GM12878 (cell line): ENCODE measurements around the gene ANKFY1. TPM values are rescaled to one million over a fixed set of nuclear protein-coding genes. Genes with fewer than 3 reads are reported as not detected.

Source experiments
- ASH2L ChIP-seq: fragments of 300-600, 200-600 bp; sonication (generic); IDR thresholded peaks from 2 replicates; pipeline ENCODE4 v1.6.1; 2017; ENCODE audit warnings: low read depth, mild to moderate bottlenecking, borderline replicate concordance
- BCL11A ChIP-seq: IDR thresholded peaks from 2 replicates; pipeline ENCODE4 v1.6.1; 2011; ENCODE audit warnings: low read depth, low read length
- BRCA1 ChIP-seq: IDR thresholded peaks from 2 replicates; pipeline ENCODE4 v1.6.1; 2011; ENCODE audit warnings: low read depth, low read length, improper control_type of control experiment
- GATAD2B ChIP-seq: fragments of 450-650 bp; conservative IDR thresholded peaks from 2 replicates; pipeline ENCODE4 v1.6.1; 2017; ENCODE audit warnings: low read depth, mild to moderate bottlenecking, moderate library complexity
- HCFC1 ChIP-seq: fragments of 150-350 bp; IDR thresholded peaks from 2 replicates; pipeline ENCODE4 v1.6.1; 2014; ENCODE audit warnings: low read length
- IRF3 ChIP-seq: fragments of 450-650 bp; IDR thresholded peaks from 2 replicates; pipeline ENCODE4 v1.6.1; 2014; ENCODE audit warnings: mild to moderate bottlenecking
- MXI1 ChIP-seq: fragments of 150-350 bp; IDR thresholded peaks from 2 replicates; pipeline ENCODE4 v1.6.1; 2011; ENCODE audit warnings: low read depth, mild to moderate bottlenecking, inconsistent platforms, low read length, improper control_type of control experiment
- NKRF ChIP-seq: fragments of 450-650 bp; conservative IDR thresholded peaks from 2 replicates; pipeline ENCODE4 v1.6.1; 2017; ENCODE audit warnings: mild to moderate bottlenecking, moderate library complexity
- POLR2AphosphoS2 ChIP-seq: IDR thresholded peaks from 2 replicates; pipeline ENCODE4 v1.6.1; 2011; ENCODE audit warnings: low read depth, mild to moderate bottlenecking, low read length, improper control_type of control experiment, moderate library complexity
- RELA ChIP-seq: fragments of 450-650 bp; IDR thresholded peaks from 2 replicates; pipeline ENCODE4 v1.8.0; 2014; ENCODE audit warnings: borderline replicate concordance; ENCODE audit not compliant: partially characterized antibody
- RELB ChIP-seq: fragments of 450-650 bp; IDR thresholded peaks from 2 replicates; pipeline ENCODE4 v1.6.1; 2017; ENCODE audit warnings: low read depth, mild to moderate bottlenecking, moderate library complexity
- RFX5 ChIP-seq: IDR thresholded peaks from 2 replicates; pipeline ENCODE4 v1.6.1; 2011; ENCODE audit warnings: low read depth, low read length, improper control_type of control experiment
- RUNX3 ChIP-seq: IDR thresholded peaks from 2 replicates; pipeline ENCODE4 v1.6.1; 2012; ENCODE audit warnings: low read length, inconsistent platforms
- SMAD1 ChIP-seq: fragments of 450-650 bp; IDR thresholded peaks from 2 replicates; pipeline ENCODE4 v1.6.1; 2018; ENCODE audit warnings: mild to moderate bottlenecking, low read depth; ENCODE audit not compliant: partially characterized antibody
- SMAD5 ChIP-seq: IDR thresholded peaks from 2 replicates; pipeline ENCODE4 v1.6.1; 2016; ENCODE audit warnings: antibody characterized with exemption, low read depth
- YBX1 ChIP-seq: fragments of 450-650 bp; IDR thresholded peaks from 2 replicates; pipeline ENCODE4 v1.6.1; 2016; ENCODE audit warnings: antibody characterized with exemption
- YY1 ChIP-seq: IDR thresholded peaks from 2 replicates; pipeline ENCODE4 v1.6.1; 2011; ENCODE audit warnings: low read depth, mild to moderate bottlenecking, low read length
- ZNF207 ChIP-seq: fragments of 450-650 bp; IDR thresholded peaks from 2 replicates; pipeline ENCODE4 v1.6.1; 2014; ENCODE audit warnings: antibody characterized with exemption, mild to moderate bottlenecking, borderline replicate concordance
- ZNF687 ChIP-seq: fragments of 450-650 bp; IDR thresholded peaks from 2 replicates; pipeline ENCODE4 v1.6.1; 2017; ENCODE audit warnings: mild to moderate bottlenecking, moderate library complexity
- ZSCAN29 ChIP-seq: fragments of 450-650 bp; IDR thresholded peaks from 2 replicates; pipeline ENCODE4 v1.6.1; 2017; ENCODE audit warnings: mild to moderate bottlenecking, moderate library complexity
- polyA plus RNA-seq, 11 experiments: library from polyadenylated mRNA; depleted of rRNA in 4 of 11; unstranded in 6 of 11; stranded (reverse) in 5 of 11; fragments of >200 nt; fragmentation: Nextera tagmentation in 4 of 11; fragmentation: Illumina TruSeq in 1 of 11; extraction: Ambion mirVana in 4 of 11; extraction: Trizol in 1 of 11; gene quantifications; 1 replicate in 1 of 11; 2 replicates in 10 of 11; pipeline versions ENCODE4 v1.2.1 to v1.2.3, GENCODE V29; 2011 to 2016; ENCODE audit warnings: inconsistent platforms in 2 of 11, missing spikeins in 2 of 11, low read depth in 1 of 11
- total RNA-seq, 4 experiments: library from RNA; depleted of rRNA in 3 of 4; stranded (reverse); fragments of >200 nt in 3 of 4; fragmentation: Illumina TruSeq in 1 of 4; extraction: Trizol in 1 of 4; gene quantifications; 2 replicates each; pipeline versions ENCODE4 v1.2.1 to v1.2.3, GENCODE V29; 2013 to 2021

Gene ANKFY1
- total and polyA plus RNA-seq, 10 of the 15 experiments (the other 5 are each of a cell fraction or from before 2014, with no cell fraction given): 3.0 to 27.7 (median 16.4) TPM

- TF ChIP-seq GATAD2B (peak; percentile 64), RELB (peak; percentile 78), SMAD5 (peak; percentile 84; the same call in 1 of the 2 replicates), YBX1 (no peak), BRCA1 (peak; percentile 99), IRF3 (no peak), NKRF (peak; percentile 84), BCL11A (no peak), MXI1 (peak; percentile 88; the same call in 1 of the 2 replicates), ZNF207 (peak; percentile 44; the same call in 1 of the 2 replicates), ZSCAN29 (no peak), RFX5 (no peak), RELA (peak; percentile 79), RUNX3 (peak; percentile 20; the same call in 1 of the 2 replicates), POLR2AphosphoS2 (no peak; the same call in 1 of the 2 replicates), ZNF687 (no peak), ASH2L (peak; percentile 79; the same call in 1 of the 2 replicates), HCFC1 (peak; percentile 53), YY1 (peak; percentile 98), SMAD1 (no peak)
These were observed at the start of gene ANKFY1 (continued) for GRCh38 chr17:4263282-4264215.
